ENCODE data around the gene ZMAT5.

DNA sequence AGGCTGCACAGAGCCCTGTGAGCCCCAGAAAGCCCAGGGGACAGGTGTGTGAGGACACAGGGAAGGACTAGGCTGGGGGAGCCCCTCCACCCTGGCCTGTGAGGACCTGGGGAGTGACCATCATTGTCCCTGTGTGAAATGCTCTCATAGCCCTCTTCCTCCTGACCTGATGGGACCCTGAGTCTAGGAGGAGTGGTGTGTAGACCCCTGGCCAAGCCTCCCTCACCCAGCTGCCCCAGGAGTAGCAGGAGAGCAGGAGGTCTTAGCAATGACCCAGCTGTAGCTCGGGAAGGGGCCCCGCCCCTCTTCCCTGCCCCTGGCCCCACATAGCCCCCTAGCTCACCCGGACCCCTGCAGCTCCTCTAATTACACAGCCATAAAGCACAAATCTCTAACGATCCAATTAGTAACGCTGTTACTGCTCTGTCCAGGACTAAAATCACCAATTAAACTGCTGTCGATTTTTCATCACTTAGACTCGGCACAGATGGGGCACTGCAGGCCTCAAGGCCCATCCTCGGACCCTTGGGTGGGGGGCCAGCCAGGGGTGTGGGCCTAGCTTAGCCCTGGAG is 53.6 kb downstream of the ZMAT5 start:
- TF ChIP-seq, protein P1, sequence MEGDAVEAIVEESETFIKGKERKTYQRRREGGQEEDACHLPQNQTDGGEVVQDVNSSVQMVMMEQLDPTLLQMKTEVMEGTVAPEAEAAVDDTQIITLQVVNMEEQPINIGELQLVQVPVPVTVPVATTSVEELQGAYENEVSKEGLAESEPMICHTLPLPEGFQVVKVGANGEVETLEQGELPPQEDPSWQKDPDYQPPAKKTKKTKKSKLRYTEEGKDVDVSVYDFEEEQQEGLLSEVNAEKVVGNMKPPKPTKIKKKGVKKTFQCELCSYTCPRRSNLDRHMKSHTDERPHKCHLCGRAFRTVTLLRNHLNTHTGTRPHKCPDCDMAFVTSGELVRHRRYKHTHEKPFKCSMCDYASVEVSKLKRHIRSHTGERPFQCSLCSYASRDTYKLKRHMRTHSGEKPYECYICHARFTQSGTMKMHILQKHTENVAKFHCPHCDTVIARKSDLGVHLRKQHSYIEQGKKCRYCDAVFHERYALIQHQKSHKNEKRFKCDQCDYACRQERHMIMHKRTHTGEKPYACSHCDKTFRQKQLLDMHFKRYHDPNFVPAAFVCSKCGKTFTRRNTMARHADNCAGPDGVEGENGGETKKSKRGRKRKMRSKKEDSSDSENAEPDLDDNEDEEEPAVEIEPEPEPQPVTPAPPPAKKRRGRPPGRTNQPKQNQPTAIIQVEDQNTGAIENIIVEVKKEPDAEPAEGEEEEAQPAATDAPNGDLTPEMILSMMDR (IDR thresholded peaks at IDR 0.05; ENCODE audit: low read length): no peak
- no peak for TF ChIP-seq EZH2phosphoT487 (IDR thresholded peaks at IDR 0.05; ENCODE audit: low read length)
- TF ChIP-seq EZH2 (optimal IDR thresholded peaks at IDR 0.05; ENCODE audit: low read depth, low read length): no peak

Data from MM.1S (cell line).